Stimulated activated CD8-positive, alpha-beta memory T cell treated with anti-CD3 and anti-CD28 coated beads, Interleukin-15, amount 100 ng/mL, for 1 hour (primary cell): ENCODE data around the gene ALDH4A1.
"Not testable (repeated sequence)": the region's sequence is repeated elsewhere in the genome, so short reads cannot be mapped to it uniquely, and the experiment has no call there.

Experiments
- DNase-seq: peaks from one replicate; pipeline ENCODE4 v3.0.0-alpha.2; 2020; ENCODE audit warnings: low read depth

ALDH4A1 gene

DNA sequence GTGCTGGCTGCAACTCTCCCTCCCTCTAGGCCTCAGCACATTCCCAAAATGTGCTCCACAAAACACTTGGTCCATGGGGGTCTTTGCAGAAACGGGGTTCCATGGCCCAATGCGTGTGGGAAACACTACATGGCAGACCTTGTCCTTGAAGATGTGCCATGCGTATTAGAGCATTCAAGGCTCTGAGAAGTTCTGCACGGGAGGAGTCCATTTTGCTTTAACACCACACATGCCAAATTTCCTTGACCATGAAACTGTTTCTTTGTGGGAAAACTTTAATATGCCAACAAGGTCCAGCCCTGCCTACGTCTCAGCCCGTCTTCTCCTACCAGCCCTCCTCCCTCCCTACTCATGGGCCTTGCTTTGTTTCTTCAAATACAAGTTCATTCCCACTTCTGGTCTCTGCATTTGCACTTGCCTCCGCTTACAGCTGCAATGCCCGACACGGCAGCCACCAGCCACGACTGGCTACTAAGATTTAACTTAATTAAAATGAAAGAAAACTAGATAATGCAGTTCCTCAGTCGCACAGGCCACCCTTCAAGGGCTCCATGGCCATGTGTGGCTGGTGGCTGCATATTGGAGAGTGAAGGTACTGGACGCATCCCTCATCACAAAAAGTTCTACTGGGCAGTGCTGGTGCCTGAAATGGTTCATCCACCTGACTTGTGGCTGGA is 23.7 kb downstream of the ALDH4A1 start:
- no peak for DNase-seq

DNA sequence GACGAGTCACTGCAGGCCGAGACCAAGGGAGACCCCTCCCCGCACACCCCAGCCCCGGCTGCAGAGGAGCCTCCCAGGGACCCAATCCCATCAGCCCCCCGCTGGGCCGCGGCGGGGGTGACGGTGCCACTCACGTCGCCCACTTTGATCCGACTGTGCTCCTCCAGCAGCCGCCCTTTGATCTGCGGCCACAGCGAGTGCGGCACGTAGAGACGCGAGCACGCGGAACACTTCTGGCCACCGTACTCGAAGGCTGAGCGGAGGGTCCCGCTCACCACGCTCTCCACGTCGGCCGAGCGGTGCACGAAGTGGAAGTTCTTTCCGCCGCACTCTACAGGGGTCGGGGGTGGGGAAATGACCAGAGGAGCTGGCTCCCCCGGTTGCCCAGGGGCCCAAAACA is 25.1 kb downstream of the ALDH4A1 start:
- no peak for DNase-seq

DNA sequence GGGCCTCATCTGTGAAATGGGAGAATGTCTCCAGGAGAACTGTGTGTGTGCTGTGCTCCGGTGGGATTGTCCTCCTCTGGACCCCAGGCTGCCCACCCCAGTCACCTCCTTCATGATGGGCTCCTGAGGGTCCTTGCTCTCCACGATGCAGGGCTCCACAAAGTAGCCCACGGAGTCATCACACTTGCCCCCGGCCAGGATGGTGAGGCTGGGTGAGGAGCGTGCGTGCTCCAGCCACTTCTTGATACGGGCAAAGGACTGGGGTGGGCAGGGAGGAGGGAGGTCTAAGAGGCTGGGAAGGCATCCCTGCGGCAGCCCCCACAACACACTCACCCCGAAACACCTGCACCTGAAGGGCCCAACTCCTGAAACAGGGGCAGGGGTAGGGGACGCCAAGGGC is 26.1 kb downstream of the ALDH4A1 start:
- DNase-seq: no peak

DNA sequence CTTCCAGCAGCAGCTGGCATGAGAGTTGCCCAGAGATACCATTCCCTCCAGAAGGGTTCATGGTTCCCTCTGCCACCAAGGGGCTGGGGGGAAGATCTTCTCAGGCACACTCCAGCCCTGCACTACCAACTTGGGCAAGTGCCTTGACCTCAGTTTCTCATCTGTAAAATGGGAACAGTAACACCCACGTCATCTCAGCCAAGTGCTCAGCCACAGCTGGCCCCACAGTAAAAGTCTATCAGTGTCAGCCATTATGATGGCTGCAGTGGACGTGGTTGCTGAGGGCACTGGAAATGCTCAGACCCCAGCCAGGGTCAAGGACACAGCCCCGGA is 26.6 kb downstream of the ALDH4A1 start:
- no peak for DNase-seq

DNA sequence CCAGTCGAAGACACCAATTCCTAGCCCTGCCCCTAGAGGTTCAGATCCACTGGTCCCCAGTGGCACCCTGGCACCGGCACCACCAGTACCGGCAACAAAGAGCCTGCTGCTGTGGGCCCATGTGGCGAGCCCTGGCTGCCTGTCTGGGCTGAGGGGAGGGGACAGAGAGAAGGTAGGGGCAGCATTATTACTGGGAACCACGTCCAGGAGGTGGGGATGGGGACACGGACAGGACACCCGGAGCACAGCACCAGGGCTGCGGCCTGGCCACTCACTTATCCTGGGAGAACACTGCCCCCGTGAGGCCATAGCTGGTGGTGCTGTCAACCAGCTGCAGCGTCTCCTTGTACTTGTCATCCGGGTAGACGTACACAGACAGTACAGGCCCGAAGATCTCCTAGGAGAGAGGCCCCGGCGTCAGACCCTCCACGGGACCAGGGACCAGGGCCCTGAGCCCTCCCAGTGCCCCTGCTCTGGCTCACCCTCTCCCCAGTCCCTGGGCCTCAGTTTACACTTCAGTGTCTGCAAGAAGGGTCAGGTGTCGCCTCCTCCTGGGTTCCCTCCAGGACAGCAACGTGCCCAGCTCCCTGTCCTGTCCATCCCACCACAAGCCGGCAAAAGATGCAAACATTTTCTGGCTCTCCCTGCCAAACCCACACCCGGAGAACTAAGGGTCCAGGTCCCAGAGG is 27.1 kb downstream of the ALDH4A1 start:
- DNase-seq: peak; percentile 48

DNA sequence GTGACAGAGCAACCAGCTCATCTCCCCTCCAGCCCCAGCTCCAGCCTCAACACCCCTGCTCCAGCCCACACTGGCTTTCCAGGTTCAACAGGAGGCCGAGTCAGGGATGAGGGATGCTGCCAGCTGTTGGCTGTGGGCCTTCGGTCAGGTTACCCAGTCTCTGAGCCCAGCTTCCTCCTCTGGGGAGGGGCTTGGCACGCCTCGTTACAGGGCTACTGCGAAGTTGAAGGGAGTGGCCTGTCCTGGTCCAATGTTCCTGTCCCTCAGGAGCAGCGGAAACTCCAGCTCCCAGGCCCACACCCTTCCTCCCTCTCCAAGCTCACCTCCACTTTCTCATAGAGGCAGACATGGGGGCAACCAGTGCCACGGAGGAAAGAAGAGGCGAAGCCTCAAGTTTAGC is 27.8 kb downstream of the ALDH4A1 start:
- no peak for DNase-seq

DNA sequence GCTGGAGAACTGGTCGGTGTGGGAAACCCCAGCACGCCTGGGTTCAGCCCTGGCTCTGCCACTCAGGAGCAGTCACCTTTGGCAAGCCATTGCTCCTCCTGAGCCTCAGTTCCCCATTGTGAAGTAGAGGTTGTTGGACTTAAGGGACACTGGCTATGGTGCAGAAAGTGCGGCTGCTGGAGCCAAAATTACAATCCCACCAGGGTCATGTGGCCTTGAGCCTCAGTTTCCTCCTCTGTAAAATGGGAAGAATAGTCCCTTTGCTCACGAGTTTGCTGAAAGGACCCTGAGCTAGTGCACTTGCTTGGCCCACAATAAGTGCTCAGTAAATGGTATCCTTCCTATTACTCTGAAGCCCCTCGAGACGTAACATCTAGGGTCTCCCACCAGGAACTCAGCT is 28.3 kb downstream of the ALDH4A1 start:
- DNase-seq: no peak

DNA sequence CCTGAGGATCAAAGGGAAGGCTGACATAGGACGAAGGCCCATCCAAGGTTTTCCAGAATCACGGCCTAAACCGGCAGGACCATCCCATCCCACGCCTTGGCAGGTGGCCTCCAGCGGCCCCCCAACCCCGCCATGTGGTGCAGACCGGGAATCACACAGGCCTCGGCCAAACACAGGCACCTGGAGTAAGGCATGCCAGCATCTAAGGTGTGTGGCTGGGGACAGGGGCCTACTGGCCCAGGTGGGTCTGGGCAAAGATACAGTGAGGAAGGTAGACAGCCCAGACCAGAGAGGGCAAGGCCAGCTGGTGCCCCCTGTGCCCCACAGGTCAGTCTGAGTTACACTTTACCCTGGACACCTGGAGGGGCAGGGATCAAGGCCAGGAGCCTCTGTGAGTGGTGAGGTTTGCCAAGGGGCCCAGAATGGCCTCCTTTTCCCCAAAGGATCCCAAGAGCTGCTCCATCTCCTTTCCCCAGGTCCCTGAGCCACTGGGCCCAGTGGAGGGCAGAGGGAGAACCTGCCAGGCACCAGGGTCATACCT is 30.2 kb downstream of the ALDH4A1 start:
- DNase-seq: no peak

DNA sequence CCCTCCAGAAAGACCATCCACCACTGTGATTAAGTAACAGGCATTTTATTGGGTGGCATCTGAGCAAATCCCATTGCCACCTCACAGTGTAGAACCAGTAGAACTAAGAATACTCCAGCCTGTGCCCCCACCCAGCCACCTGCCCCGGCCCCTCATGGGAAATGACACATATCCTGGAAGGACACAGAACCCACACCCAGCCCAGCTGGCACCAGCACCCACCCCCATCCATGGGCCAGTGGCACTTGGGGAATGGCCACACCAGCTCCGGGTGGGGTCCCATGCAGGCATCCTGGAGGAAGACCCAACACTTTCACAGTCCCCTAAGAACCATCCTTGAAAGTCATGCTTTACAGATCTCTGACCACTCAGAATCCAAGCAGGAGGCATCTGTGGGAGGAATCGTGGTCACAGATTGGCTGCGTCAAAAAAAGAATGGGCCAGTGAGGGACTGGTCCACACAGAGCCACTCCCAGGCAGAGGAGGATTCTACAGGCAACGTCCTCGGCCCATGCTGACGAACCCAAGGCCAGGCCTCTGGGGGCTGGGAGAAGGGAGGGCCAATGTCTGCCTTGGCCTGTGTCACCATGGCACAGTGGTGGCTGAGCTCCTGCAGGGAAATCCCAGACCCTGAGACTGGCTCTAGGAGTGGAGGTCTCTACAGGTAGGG is 30.8 kb downstream of the ALDH4A1 start:
- DNase-seq: no peak

DNA sequence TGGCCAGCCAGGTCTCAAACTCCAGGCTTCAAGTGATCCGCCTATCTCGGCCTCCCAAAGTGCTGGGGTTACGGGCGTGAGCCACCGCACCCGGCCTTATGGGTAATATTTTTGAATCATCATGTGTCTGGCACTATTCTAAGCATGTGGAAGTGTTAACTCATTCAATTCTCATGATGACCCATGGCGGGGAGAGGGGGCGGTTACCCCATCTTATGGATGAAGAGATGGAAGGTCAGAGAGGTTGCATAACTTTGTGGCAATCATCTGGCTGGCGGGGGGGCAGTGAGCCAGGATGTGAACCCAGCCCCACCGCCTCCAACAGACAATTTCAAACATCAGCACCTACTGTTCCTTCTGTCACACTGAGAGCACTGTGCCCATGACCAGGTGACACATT is 31.4 kb downstream of the ALDH4A1 start:
- DNase-seq: no peak

DNA sequence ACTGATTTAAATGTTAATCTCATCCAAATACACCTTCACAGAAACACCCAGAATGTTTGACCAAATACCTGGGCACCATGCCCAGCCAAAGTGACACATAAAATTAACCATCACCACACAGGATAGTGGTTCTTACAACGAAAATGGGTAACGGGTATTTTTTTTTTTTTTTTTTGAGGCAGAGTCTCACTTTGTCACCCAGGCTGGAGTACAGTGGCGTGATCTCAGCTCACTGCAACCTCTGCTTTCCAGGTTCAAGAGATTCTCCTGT is 31.8 kb downstream of the ALDH4A1 start:
- DNase-seq: not testable (repeated sequence)

DNA sequence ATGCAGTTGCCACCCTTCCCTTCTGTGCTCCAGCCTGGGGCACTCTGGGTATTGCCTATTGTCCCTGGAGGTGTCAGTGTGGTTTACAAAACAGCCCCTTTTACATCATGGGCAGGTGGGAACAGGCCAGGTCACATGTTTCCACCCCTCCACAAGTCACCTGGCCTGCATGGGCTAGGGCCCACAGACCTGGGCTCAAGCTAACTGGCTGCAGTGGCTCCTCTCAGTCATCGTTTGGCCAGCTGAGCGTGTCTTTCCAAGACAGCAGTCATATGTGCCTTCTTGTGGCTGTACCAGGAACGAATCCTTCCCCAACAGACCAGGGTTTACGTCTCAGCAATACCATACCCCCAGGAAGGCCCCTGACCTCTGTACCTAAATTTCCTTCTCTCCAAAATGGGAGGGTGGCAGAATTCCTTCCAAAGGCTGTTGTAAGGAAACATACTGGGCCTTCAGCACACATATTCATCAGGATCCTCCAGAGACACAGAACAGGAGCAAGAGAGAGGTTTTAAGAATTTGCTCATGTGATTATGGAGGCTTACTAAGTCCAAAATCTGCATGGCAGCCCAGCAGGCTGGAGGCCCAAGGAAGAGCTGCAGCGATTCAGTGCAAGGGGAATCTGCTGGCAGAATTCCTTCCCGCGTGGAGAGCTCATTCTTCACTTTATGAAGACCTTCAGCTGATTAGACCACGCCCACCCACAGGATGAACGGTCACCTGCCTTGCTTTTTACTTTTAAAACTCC is 32.3 kb downstream of the ALDH4A1 start:
- no peak for DNase-seq

DNA sequence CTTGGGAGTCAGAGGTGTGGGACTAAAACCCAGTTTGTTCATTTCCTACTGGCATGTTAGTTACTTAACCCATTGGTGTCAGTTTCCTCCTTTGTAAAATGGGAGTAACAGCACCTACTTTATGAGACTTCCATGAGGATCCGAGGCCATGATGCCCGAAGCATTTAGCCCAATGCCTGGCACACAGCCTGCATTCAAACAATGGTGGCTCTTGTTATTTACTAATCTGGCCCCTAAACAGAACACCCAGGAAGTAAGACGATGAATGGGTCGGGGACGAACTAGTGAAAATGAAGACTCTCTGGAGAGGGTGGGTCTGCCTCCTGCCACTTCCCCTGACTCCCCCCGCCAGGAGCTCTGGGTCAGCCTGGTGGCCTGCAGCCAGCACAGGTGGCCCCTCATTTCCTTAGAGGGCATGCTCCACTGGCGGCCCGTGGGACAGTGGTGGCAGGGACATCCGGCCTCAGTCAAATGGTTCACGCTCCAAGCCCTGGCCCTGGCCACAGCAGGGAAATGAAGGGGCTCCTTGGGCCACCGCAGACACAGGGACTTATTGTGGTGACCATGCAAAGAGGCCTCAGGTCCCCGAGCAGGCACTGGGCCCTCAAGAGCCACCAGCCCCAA is 33.4 kb downstream of the ALDH4A1 start:
- no peak for DNase-seq

DNA sequence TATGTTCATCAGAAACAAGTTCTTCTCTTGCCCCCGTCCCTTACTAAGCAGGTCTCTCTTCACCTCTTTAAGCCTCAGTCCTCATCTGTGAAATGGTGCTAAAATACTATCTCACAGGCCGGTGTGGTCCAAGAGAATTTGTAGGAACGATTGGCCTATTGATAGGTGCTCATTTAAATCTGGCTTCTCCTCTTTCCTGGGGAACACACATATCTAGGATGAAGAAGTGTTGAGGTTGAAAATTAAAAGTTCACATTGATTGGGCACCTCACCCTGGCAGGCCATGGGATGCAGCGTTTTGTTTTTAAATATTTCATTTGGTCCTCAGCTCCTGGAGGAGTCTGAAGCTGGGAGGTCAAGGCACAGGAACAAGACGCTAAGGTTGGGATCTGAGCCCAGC is 34.0 kb downstream of the ALDH4A1 start:
- no peak for DNase-seq

DNA sequence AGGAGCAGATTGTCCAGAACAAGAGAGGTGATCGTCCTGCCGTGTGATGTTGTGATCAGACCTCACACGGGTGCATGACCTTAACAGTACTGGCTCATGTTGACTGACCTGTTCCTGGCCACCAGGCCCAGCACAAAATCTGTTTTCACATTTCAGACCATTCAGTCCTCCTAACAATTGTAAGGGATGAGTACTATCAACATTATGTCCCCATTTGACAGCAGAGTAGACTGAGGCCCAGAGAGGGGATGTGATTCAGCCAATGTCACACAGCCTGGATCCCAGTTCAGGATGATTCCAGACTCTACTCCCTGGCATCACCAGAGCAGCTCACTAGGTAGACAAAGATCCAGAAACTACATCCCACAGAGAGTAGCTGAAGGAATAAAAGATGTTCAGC is 35.5 kb downstream of the ALDH4A1 start:
- DNase-seq: no peak

DNA sequence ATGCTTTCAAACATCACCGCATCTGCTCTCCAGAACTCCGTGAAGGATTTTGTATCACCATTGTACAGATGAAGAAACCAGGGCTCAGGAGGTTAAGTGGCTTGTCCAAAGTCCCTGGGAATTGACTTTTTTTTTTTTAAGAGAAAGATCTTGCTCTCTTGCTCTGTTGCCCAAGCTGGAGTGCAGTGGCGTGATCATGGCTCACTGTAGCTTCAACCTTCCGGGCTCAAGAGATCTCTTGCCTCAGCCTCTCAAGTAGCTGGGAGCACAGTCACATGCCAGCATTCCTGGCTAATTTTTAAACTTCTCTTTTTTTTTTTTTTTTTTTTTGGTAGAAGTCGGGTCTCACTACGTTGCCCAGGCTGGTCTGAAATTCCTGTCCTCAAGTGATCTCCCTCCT is 36.0 kb downstream of the ALDH4A1 start:
- no peak for DNase-seq

DNA sequence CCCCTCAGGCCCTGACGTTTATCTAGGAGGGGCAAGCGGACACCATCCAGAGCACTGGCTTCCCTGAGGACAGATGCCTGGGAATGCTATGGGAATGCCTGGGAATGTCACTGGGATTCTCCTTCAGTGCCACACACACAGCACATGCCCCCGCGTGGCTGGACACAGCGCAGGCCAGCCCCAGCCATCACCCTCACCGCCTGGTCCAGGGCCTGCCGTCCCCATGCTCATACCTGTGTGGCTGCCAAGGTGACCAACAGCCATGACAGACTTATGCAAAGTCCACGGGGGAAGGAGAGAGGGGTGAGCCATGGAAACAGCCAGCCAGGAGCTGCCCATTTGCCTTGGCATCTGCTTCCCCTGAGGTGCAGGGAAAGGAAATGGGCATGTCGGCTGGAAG is 37.2 kb downstream of the ALDH4A1 start:
- DNase-seq: no peak

DNA sequence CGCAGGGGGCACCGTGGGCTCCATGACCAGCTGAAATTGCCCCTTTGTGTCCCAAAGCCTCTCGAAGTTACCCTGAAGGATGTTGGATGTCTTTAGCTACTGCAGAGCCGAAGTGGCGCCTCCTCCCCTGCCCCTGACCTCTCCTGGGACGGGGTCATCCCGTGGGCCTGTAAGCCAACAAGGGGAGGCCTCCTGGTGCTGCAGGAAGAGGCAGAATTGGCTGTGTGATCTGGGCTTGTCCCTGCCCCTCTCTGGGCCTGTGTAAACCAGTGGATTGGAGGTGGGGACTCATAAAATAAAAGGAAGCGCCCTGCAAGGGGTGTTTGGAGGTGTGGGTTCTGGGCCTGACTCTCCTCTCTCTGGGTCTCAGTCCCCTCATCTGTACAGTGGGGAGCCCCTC is 40.8 kb downstream of the ALDH4A1 start:
- no peak for DNase-seq

DNA sequence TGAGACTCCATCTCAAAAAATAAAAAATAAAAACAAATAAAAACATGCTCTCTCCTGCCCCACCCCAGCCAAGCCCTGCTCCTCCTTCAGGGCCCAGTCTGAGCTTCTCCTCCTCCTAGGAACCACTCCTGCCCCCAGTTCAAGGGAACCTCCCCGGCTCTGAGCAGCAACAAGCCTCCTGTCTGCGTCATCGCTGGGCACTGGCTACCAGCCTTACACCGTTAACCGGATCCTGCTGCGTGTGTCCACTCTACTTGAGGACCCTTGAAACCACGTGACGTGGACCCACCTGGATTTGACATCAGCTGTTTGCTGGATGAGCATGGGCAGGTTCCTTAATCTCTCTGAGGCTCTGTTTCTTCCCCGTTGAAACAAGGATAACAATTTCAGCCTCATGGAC is 41.3 kb downstream of the ALDH4A1 start:
- no peak for DNase-seq

DNA sequence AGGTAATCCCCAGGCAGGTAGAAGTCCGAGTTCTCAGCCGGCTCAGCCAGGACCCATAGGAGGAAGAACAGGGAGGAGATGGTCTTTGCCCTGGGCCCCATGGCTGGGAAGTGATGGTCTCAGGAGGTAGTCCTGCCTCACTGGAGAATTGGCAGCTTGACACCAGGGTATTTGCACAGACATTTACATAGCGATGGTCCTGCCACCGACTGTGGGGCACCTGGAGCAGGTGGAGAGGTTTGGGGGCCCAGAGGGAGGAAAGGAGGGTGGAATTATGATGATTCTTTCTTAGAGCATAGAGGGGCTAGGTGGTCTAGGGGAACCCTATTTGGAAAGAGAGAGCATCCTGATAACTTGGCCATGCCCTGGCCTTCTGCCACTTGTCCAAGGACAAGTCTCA is 42.8 kb downstream of the ALDH4A1 start, which contains the start of gene TAS1R2:
TAS1R2 (minus strand) TSS at position 101 of the 400 bp plus-strand sequence; CDS start at position 101, 0 bp downstream.
- no peak for DNase-seq

DNA sequence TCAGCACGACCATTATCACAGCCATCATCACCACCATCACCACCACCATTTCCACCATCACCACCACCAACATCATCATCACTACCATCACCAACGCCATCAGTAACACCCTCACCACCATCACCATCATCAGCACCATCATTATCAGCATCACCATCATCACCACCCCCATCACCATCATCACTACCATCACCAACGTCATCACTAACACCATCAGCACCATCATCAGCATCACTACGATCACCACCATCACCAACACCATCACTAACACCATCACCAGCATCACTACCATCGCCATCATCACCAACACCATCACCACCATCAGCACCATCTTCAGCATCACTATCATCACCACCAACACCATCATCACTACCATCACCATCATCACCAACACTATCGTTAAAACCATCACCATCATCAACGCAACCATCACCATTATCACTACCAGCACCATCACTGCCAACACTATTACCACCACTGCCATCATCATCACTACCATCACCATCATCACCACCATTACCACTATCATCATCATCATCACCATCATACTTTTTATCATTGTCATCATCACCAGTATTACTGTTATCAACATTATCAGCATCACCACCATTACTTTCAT is 44.2 kb downstream of the ALDH4A1 start:
- DNase-seq: no peak

DNA sequence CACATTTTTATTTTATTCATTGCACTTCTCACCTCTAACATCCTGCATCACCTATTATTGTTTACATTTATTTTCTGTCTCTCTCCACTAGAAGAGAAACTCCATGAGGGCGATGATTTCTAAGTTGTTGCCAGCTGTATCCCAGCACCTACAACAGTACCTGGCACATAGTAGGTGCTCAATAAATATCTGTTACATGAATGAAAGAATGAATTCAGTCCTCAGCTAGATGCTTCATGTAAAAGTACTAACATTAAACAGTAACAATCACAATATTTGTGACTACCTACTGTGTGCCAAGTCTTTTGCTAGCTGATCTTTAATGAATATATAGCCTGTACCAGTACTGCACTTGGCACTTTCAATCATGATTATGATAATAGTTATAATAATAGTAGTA is 45.9 kb downstream of the ALDH4A1 start:
- no peak for DNase-seq
